ENCODE data around the gene N4BP2L2.

Gene N4BP2L2

DNA sequence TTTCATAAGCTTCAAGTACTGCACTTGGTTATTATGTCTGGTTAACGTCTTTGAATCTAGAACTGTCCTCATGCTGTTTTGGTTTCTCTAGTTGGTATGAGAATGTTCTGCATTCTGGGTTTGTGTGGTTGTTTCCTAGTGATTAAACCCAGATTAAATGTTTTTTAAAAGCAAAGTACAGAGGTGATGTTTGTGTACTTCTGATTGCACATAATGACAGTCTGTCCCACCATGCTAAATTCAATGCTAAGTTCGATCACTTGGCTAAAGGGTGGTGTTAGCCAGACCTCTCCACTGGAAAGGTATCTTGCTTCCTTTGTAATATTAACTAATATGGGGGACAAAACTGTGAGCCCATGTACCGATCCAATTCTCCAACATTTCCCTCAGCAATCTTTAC lies 125.3 kb downstream of the N4BP2L2 start:
- Histone ChIP-seq H3K9ac (ENCODE audit: insufficient read length, low read depth) (no peak overlapping the region), H3K27me3 (ENCODE audit: insufficient read depth, insufficient read length) (no peaks in the 10 kb centered on the region), H3K4me3 (ENCODE audit: insufficient read length, low read depth) (no peak overlapping the region), H3K4me1 (ENCODE audit: insufficient read depth, insufficient read length) (no peaks in the 10 kb centered on the region), H3K36me3 (ENCODE audit: insufficient read depth, insufficient read length, low read length) (no peaks in the 10 kb centered on the region), H3K9me3 (ENCODE audit: insufficient read depth, low read length) (peaks cover 4% of the 10 kb centered on the region; the same call in 1 of the 2 replicates)
- TF ChIP-seq SUZ12 (IDR thresholded peaks at IDR 0.05; ENCODE audit: extremely low read depth, insufficient read depth, insufficient read length): no peak
- TF ChIP-seq YY1 (IDR thresholded peaks at IDR 0.05; ENCODE audit: insufficient read depth, insufficient read length): no peak
- TF ChIP-seq ZNF274 (IDR thresholded peaks at IDR 0.05; ENCODE audit: low read depth, low read length): no peak
- DNase-seq (ENCODE audit: low read depth, low spot score): no peak

DNA sequence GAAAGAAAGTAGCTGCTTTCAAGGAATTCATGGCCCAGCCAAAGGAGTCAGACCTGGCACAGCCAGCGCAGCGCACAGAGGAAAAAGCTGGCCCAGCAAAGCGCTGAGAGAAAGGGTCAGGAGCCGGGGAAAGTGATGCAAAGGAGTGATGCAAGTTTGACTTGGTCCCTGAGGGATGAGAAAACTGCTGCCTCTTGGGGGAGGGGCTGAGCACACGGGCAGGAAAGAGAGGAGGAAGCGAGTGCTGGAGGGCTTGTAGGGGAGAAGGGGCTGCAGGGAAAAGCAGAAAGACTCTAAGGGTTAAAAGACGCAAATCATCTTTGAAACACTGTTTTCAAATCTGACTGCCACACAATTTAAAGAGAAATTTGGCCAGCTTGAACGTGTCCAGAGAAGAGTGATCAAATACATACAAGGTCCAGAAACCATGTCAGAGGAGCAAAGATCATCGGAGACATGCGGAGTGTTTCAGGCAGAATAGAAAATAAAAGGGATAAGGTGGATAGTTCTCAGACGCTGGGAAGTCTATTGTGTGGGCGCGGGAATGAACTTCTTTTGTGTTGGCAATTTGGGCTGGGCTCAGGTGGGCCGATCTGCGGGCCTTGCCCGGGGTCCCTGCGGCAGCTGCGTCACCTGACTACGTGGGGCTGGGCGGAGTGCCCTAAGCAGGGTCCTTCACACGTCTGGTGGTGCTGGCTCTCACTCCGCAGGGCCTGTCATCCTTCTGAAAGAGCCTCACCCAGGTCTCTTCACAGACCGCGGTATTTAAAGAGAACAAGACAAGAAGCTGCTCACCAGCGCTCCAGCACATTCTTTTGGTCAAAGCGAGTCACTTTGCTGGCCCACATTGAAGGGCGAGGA lies 128.8 kb downstream of the N4BP2L2 start:
- Histone ChIP-seq H3K9ac (ENCODE audit: insufficient read length, low read depth) (no peak overlapping the region), H3K4me3 (ENCODE audit: insufficient read length, low read depth) (no peak overlapping the region), H3K36me3 (ENCODE audit: insufficient read depth, insufficient read length, low read length) (no peaks in the 10 kb centered on the region)

DNA sequence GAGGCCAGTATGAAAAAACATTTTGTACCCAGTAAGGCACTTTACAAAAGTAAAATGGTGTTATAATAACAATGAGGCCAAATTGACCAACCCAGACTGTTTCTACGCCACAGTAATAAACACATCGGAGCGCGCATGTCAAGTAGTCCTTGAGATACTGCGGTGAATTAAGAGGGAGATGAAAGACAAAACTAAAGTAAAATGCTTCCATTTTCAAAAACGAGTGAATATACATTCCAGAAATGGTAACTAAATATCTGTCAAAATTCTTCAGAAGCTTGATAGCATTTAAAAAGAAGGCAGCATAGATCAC lies 129.6 kb downstream of the N4BP2L2 start:
- no peaks in the 10 kb centered on the region for H3K9me3 ChIP-seq (ENCODE audit: insufficient read depth, low read length)
- H3K9ac ChIP-seq (ENCODE audit: insufficient read length, low read depth): no peak overlapping the region
- no peaks in the 10 kb centered on the region for H3K36me3 ChIP-seq (ENCODE audit: insufficient read depth, insufficient read length, low read length)
- TF ChIP-seq YY1 (IDR thresholded peaks at IDR 0.05; ENCODE audit: insufficient read depth, insufficient read length): no peak
- TF ChIP-seq ZNF274 (IDR thresholded peaks at IDR 0.05; ENCODE audit: low read depth, low read length): no peak
- no peak for TF ChIP-seq SUZ12 (IDR thresholded peaks at IDR 0.05; ENCODE audit: extremely low read depth, insufficient read depth, insufficient read length)
- no peak for DNase-seq (ENCODE audit: low read depth, low spot score)
- no peak overlapping the region for H3K4me3 ChIP-seq (ENCODE audit: insufficient read length, low read depth)
- H3K4me1 ChIP-seq (ENCODE audit: insufficient read depth, insufficient read length): no peaks in the 10 kb centered on the region
- H3K27me3 ChIP-seq (ENCODE audit: insufficient read depth, insufficient read length): no peaks in the 10 kb centered on the region

More for the DNA sequence above, 128.8 kb downstream of the N4BP2L2 start:
- Histone ChIP-seq H3K9me3 (ENCODE audit: insufficient read depth, low read length) (no peaks in the 10 kb centered on the region), H3K4me1 (ENCODE audit: insufficient read depth, insufficient read length) (no peaks in the 10 kb centered on the region), H3K27me3 (ENCODE audit: insufficient read depth, insufficient read length) (no peaks in the 10 kb centered on the region)
- no peak for DNase-seq (ENCODE audit: low read depth, low spot score)
- TF ChIP-seq YY1 (IDR thresholded peaks at IDR 0.05; ENCODE audit: insufficient read depth, insufficient read length): no peak
- TF ChIP-seq SUZ12 (IDR thresholded peaks at IDR 0.05; ENCODE audit: extremely low read depth, insufficient read depth, insufficient read length): no peak
- TF ChIP-seq ZNF274 (IDR thresholded peaks at IDR 0.05; ENCODE audit: low read depth, low read length): no peak

GRCh38 chr13:32408296-32409000 lies 130.1 kb downstream of the N4BP2L2 start:
- no peak for DNase-seq (ENCODE audit: low read depth, low spot score)
- no peaks in the 10 kb centered on the region for H3K36me3 ChIP-seq (ENCODE audit: insufficient read depth, insufficient read length, low read length)
- H3K27me3 ChIP-seq (ENCODE audit: insufficient read depth, insufficient read length): no peaks in the 10 kb centered on the region
- no peak for TF ChIP-seq ZNF274 (IDR thresholded peaks at IDR 0.05; ENCODE audit: low read depth, low read length)
- no peak overlapping the region for H3K4me3 ChIP-seq (ENCODE audit: insufficient read length, low read depth)
- no peak overlapping the region for H3K9ac ChIP-seq (ENCODE audit: insufficient read length, low read depth)
- no peaks in the 10 kb centered on the region for H3K9me3 ChIP-seq (ENCODE audit: insufficient read depth, low read length)
- H3K4me1 ChIP-seq (ENCODE audit: insufficient read depth, insufficient read length): no peaks in the 10 kb centered on the region

- TF ChIP-seq ZNF274 (IDR thresholded peaks at IDR 0.05; ENCODE audit: low read depth, low read length): no peak
- no peak for TF ChIP-seq YY1 (IDR thresholded peaks at IDR 0.05; ENCODE audit: insufficient read depth, insufficient read length)
- TF ChIP-seq SUZ12 (IDR thresholded peaks at IDR 0.05; ENCODE audit: extremely low read depth, insufficient read depth, insufficient read length): no peak
- Histone ChIP-seq H3K4me3 (ENCODE audit: insufficient read length, low read depth) (no peak overlapping the region), H3K36me3 (ENCODE audit: insufficient read depth, insufficient read length, low read length) (no peaks in the 10 kb centered on the region), H3K27me3 (ENCODE audit: insufficient read depth, insufficient read length) (no peaks in the 10 kb centered on the region), H3K9ac (ENCODE audit: insufficient read length, low read depth) (no peak overlapping the region), H3K4me1 (ENCODE audit: insufficient read depth, insufficient read length) (no peaks in the 10 kb centered on the region), H3K9me3 (ENCODE audit: insufficient read depth, low read length) (no peaks in the 10 kb centered on the region)
- no peak for DNase-seq (ENCODE audit: low read depth, low spot score)
These were observed 130.7 kb downstream of the N4BP2L2 start for GRCh38 chr13:32407854-32408253.

DNA sequence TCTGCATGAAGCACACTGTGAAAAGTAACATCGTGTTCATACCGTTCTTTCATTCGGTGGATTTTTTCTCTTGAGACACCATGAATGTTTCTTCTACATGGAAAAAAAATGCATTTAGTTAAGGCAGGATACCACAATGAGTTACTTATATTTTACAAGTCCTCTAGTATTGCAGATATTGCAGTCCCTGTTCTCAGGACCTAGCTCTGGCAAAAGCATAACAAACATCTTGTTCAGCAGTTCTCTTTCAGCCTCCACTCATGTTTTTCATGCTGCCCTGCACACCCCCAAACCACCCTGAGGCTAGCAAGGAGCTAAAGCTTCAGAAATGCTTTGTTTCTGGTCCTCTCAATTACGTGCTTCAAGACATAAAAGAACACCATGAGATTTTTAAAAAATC lies 135.5 kb downstream of the N4BP2L2 start:
- peaks cover 8% of the 10 kb centered on the region for H3K36me3 ChIP-seq (ENCODE audit: insufficient read depth, insufficient read length, low read length)

GRCh38 chr13:32391101-32391619 lies 147.4 kb downstream of the N4BP2L2 start:
- no peaks in the 10 kb centered on the region for H3K4me1 ChIP-seq (ENCODE audit: insufficient read depth, insufficient read length)
- no peaks in the 10 kb centered on the region for H3K9me3 ChIP-seq (ENCODE audit: insufficient read depth, low read length)
- TF ChIP-seq ZNF274 (IDR thresholded peaks at IDR 0.05; ENCODE audit: low read depth, low read length) (no peak), SUZ12 (IDR thresholded peaks at IDR 0.05; ENCODE audit: extremely low read depth, insufficient read depth, insufficient read length) (no peak), YY1 (IDR thresholded peaks at IDR 0.05; ENCODE audit: insufficient read depth, insufficient read length) (no peak)
- no peak overlapping the region for H3K4me3 ChIP-seq (ENCODE audit: insufficient read length, low read depth)
- H3K27me3 ChIP-seq (ENCODE audit: insufficient read depth, insufficient read length): no peaks in the 10 kb centered on the region
- peak; percentile 13 for DNase-seq (ENCODE audit: low read depth, low spot score)
- peaks cover 14% of the 10 kb centered on the region for H3K36me3 ChIP-seq (ENCODE audit: insufficient read depth, insufficient read length, low read length)
- no peak overlapping the region for H3K9ac ChIP-seq (ENCODE audit: insufficient read length, low read depth)

More for the DNA sequence above, 135.5 kb downstream of the N4BP2L2 start:
- TF ChIP-seq SUZ12 (IDR thresholded peaks at IDR 0.05; ENCODE audit: extremely low read depth, insufficient read depth, insufficient read length): no peak
- no peak for TF ChIP-seq ZNF274 (IDR thresholded peaks at IDR 0.05; ENCODE audit: low read depth, low read length)
- TF ChIP-seq YY1 (IDR thresholded peaks at IDR 0.05; ENCODE audit: insufficient read depth, insufficient read length): no peak
- no peak overlapping the region for H3K4me3 ChIP-seq (ENCODE audit: insufficient read length, low read depth)
- no peaks in the 10 kb centered on the region for H3K27me3 ChIP-seq (ENCODE audit: insufficient read depth, insufficient read length)
- DNase-seq (ENCODE audit: low read depth, low spot score): no peak
- H3K9me3 ChIP-seq (ENCODE audit: insufficient read depth, low read length): no peaks in the 10 kb centered on the region
- no peak overlapping the region for H3K9ac ChIP-seq (ENCODE audit: insufficient read length, low read depth)
- no peaks in the 10 kb centered on the region for H3K4me1 ChIP-seq (ENCODE audit: insufficient read depth, insufficient read length)
